Fibroblast of skin of right quadriceps (primary cell): Measurements from ENCODE around the gene ARL6IP1.
A peak's percentile ranks its signal among the peaks of the same experiment; 100 is the strongest.
"Not testable (repeated sequence)": the region's sequence is repeated elsewhere in the genome, so short reads cannot be mapped to it uniquely, and the experiment has no call there.

Source experiments
- DNase-seq: peaks from one replicate; pipeline ENCODE4 v3.0.0-alpha.2; 2013

ARL6IP1 gene

DNA sequence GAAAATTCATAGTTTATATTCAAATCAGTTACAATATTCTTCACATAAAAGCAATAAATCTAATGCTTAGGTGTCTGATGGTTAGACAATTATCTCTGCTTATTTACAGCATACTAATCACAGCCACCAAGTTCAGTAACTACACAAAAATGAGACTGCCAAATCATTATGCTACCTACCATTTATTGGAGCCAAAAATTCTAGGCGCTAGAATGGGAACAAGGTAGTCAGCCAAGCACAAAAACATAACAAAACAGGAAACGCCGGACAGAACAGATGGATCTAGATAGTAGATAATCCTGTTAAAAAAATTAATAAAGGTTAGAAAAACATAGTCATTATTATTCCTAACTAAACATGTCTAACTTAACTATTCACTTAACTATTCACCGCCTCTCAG, 3.6 kb downstream of the ARL6IP1 start:
- no peak for DNase-seq

DNA sequence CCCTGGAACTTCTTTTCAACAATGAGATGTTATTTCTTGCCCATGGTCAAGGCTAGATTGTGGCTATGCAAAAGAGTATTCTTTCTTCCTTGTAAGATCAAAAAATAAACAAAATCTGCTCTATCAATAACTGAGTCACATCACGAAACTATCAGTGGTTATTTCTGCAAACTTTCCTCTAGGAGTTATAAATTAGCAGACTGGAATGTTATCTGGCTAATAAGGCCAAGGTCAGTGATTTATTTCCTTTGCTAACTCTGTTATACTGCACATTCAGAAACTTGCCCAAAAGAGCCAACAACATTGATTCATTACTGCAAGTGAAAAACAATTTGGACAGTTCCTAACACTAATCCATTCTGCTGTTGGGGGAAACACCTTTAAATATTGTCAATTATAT, 5.0 kb downstream of the ARL6IP1 start:
- no peak for DNase-seq

DNA sequence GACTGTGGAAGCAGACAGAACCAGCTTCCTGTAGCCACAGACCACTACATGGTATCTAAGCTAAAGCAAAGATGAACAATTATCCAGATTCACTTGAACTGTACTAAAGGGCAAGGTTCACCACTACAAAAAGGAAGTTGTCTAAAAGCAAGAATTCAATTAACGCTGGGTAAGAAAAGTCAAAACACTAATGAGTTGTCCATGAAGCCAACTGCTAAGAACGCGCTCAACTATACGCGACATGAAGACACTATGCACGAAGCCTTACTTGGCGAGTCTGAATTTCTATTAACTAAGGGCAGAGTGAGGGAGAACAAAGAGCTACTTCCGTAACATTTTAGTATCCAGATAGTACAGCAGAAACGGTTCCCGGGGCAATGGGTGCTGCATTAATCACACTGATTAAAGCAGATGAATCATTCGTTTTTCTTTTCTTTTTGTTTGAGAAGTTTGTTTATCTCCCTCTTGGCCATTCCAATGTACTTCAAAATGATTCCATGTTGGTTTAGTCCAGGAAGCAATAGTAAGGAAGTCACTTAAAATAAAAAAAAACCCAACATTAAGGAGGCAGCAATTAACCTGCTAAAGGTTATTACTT, 8.4 kb downstream of the ARL6IP1 start:
- DNase-seq = no peak

DNA sequence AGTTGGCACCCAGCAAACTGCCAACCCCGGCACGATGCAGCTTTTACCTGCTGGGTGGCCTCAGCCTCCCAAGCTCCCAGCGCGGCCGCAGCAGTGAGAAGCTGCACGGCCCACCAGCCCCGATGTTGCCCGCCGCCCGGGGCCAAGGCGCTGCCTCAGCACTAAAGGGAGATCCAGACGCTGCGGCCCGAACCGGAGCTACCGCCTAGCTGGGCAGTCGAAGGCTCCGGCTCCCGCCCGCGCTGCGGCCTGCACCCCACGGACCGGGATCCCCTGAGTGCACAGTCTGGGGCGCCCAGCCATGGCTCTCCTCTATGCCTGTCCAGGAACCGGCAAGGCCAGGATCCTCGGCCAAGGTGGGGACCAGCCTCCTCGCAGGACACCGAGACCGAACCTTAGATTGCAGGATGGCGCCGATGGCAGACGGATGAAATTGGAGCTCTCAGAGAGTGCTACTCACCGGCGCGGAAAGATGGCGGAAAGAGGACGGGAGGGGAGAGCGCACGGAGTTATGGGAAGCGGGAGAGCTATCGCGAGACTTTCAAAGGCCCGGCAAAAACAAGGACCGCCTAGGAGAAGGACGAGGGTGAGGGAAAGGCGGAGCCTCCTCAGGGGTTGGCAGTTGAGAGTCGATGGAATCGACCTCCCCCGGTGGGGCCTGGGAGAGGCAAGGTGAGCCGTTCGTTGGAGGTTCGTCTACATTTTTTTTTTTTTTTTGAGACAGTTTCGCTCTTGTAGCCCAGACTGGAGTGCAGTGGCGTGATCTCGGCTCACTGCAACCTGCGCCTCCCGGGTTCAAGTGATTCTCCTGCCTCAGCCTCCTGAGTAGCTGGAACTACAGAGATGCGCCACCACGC, 11.3 kb downstream of the ARL6IP1 start, which contains the start of gene RPS15A:
Gene RPS15A, minus strand, starts transcription at position 485 of the 857 bp plus-strand sequence. CDS start 1,221 bp downstream, outside the sequence.
- peak; percentile 98 for DNase-seq

DNA sequence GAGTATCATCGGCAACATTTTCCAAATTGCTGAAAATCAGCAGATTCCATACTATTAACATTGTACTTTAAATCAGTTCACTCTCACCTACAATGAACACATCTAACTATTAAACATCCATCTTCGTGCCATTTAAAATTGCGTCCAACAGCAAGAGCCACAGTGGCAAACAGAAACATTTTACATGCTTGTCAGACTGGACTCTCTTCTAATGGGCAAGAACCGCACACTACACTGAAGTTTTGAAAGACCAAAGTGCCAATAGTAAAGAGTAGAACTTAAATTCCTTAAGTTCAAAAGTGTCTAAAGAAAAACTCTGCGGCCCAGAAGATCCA, 11.9 kb downstream of the ARL6IP1 start:
- no peak for DNase-seq

DNA sequence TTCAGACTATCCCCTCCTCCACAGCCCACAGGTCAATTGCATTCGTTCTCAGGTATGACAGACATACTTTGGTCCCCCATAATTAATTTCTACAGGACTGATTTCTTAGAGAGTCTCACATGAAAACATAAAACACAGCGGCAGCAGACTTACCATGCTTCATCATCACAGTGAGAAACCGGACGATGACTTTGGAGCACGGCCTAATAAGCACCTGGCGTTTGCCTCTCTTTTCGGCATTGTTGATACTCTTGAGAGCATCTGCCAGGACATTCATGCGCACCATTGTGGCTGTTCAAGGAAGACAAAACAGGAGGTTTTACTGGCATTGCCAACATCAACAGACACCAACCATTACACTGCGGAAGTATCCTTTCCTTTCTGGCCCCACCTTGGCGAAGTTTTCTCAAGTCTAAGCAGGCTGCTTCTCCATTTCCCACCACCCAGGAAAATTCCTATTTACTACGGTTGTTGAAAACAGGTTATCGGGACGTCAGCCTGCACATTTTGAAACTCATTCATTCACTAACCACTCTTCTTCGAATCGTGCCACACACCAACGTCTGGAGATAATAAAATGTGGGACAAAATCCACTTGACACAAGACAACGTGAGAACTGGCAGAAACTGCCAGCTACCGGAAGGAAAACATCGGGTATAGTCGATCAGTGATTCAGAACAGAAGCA, 12.4 kb downstream of the ARL6IP1 start:
- DNase-seq = no peak

DNA sequence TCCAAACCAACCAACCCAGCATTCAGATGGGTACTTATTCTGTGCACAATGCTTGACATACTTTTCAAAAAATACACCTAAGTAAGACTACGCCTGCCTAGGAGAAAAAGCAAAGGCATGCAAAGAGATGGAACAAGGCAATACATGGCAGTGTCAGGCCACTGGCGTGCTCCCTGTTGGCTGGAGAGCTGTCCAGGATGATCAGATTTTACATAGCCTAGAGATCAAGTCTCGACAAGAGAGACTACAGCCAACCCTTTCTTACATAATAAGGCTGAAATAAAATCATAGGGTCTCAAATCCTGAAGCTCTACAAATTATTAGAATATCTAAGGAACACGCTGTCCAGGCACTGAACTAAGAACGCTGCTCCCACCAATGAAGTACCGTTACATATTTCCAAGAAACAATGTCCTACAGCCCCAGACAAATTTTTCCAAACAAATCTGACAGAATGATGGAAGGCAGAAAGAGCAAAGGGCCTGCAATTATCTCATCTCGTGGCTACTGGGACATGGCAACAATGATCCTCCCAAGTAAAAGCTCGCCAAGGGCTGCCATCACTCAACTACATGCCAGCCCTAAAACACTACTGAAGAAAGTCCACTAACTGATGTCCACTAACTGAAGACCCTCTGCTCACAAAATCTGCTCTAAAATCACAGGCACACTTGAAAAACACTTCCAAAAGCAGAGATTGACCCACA, 16.3 kb downstream of the ARL6IP1 start:
- DNase-seq = no peak

DNA sequence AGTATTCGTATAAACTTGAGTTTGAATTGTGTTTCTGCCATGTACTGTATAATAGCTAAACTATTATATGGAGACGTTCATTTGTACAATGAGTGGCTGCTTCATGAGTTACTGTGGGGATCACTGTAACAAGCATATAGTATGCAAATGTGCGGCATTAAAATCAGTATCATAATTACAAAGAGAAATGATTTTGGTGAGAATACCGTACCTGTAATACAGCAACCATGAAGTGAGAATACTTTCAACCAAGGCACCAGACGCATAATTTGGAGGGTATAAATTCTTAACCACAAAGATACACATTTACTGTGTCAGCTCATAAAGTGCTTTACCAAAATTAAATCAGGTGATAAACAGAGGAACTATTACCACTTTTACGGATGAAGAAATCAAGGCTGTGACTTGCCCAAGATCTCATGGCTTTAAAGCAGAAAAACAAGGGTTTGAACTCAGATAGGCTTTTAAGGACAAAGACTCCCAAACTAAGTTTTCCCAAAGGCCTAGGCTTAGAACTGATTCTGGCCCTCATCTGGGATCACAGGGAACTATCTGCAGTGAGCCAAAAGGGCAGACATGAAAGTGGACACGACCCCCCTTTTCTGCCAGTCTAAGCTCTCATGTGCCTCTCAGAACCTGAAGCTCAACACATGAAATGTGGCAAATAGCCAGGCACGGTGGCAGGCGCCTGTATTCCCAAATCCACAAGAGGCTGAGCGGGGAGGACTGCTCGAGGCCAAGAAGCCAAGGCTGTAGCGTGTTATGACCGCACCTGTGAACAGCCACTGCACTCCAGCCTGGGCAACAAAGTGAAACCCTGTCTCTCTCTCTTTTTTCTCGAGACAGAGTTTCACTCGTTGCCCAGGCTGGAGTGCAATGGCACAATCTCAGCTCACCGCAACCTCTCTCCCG, 17.7 kb downstream of the ARL6IP1 start:
- no peak for DNase-seq

DNA sequence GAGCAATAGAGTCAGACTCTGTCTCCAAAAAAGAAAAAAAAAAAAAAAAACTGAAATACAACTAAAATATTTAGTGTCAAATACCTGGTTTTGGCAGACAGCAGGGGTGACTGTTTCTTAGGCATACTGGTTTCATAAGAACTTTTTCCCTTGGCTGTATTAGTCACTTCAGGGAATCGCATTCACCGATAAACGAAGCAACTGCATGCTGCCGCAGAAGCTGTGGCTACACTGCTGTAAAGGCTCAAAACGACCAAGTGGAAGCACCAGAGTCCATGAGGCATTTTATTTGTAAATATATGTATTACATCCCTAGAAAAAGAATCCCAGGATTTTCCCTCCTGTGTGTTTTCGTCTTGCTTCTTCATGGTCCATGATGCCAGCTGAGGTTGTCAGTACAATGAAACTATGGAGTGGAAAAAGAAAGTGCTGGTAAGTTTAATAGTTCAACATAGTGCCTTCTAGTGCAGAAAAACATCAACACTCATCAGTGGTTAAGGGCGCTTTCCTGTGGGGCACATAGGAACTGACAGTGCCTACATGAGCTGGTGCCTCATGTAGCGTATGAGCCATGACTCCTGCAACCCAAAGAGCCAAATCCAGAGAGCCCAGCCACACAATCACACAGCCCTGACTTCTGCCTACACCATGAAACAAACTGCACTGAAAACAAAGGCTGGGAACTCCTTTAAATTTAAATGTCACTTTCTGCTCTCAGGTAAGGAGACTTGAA, 18.5 kb downstream of the ARL6IP1 start:
- DNase-seq = no peak

DNA sequence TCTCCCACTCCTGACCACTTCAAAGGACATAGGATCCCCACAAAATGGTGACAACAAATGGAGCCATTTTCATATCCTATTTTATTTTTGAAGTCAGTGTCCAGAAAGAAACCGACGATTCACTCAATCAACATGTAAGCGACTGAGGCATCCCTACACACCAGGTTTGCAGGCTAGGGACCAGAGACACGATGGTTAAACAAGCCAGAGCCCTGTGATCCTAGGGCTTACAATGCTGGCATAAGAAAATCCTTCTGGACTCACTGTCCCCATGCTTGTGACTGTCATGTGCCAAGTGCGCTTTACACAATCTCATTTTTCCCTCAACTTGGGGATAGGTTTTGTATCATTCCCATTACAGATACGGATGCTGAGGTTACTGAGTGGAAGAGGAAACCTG, 20.1 kb downstream of the ARL6IP1 start:
- not testable (repeated sequence) for DNase-seq

DNA sequence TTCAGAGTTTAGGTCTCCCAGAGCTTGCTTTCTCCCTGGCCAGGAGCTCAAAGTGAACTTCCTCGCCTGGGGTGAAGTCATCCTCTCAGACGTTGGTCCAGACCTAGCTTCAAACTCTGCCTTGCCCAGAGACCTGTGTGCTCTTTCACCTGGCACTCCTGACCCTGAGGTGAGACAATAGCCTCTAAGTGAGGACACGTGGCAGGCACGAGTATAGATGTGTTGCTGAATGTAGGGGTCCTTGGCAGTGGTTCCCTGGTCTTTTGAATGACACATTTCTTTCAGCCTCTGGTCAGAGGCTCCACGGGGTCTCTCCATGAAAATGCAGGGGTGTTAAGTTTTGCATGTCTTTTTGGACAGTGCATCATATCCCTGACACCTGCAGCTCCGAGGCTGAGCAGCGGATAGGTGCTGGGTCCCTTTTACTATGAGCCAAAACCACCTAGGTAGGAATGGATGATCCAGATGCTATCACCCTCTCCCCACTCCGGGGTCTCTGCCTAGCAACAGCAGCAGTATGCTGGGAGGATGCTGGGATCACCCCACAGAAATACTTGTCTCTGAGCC, 20.8 kb downstream of the ARL6IP1 start:
- not testable (repeated sequence) for DNase-seq

DNA sequence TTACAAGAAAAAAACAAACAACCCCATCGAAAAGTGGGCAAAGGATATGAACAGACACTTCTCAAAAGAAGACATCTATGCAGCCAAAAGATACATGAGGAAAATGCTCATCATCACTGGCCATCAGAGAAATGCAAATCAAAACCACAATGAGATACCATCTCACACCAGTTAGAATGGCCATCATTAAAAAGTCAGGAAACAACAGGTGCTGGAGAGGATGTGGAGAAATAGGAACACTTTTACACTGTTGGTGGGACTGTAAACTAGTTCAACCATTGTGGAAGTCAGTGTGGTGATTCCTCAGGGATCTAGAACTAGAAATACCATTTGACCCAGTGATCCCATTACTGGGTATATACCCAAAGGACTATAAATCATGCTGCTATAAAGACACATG, 23.7 kb downstream of the ARL6IP1 start:
- DNase-seq = not testable (repeated sequence)

DNA sequence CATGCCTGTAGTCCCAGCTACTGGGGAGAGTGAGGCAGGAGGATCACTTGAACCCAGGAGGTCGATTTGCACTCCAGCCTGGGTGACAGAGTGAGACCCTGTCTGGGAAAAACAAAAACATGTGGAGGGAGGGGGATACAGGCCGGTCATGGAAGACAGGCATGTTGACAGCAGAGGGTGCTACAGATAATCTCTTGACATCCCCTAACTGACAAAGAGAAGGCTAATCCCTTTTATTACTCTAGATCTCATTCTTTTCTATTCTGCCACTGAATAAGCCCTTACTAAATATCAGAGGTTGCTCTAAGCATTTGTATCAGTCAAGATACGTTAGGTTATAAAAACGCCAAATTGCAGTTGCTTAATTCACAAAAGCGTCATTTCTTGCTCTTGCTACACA, 25.0 kb downstream of the ARL6IP1 start:
- DNase-seq = not testable (repeated sequence)

DNA sequence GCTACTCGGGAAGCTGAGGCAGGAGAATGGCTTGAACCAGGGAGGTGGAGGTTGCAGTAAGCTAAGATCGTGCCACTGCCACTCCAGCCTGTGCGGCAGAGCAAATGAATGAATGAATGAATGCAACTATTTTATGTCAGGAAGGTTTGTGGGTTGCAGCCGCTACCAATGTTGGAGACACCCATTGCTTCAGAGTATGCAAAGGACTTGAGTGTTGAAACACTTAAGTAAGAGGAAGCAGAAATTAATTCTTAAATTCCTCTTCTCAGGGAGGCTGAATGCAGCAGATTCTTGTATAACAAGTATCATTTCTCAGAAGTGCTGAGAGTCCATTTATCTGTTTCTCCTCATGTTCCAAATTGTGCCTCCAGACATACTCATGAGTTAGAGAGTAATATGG, 26.7 kb downstream of the ARL6IP1 start:
- not testable (repeated sequence) for DNase-seq

DNA sequence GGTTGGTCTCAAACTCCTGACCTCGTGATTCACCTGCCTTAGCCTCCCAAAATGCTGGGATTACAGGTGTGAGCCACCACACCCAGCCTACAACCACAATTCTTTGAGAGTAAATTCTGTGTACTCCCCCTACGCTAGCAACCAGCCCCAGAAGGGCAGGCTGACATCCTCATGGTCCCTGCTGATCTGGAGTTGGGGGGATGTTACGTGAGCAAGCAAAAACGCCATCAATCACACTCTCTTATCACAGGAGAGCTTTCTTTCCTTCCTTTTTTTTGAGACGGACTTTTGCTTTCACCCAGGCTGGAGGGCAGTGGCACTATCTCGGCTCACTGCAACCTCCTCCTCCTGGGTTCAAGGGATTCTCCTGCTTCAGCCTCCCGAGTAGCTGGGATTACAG, 29.2 kb downstream of the ARL6IP1 start:
- DNase-seq = not testable (repeated sequence)

DNA sequence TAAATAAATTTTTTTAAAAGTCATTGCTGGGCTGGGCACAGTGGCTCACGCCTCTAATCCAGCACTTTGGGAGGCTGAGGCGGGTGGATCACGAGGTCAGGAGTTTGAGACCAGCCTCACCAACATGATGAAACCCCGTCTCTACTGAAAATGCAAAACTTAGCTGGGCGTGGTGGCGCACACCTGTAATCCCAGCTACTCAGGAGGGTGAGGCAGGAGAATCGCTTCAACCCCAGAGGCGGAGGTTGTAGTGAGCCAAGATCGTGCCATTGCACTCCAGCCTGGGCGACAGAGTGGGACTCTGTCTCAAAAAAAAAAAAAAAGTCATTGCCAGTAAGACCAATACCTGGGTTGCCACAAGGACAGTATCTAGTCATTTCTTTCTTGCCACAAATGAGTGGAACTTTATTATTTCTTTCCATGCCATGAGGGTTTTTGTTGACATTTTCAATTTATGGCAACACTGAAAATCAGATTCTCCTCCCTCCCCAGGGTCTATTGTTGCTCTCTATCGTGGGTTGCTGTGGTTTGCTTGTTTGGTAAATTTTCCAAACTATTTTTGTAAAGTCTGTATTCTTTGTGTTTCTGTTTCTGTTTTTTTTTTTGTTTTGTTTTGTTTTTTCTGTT, 30.9 kb downstream of the ARL6IP1 start:
- DNase-seq = not testable (repeated sequence)

DNA sequence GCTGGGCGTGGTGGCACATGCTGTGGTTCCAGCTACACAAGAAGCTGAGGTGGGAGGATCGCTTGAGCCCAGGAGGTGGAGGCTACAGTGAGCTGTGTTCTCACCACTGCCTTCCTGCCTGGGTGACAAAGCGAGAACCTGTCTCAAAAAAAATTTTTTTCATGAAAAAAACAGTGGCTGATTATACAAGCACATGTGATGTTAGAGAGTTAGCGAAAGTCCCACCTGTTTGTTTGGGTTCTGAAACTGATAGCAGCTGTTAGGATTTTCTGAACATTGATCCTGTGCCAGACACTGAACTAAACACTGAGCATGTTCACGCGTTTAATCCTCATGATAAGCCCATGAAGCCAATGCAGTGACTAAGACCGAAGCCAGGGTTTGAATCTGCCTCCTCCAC, 34.1 kb downstream of the ARL6IP1 start:
- not testable (repeated sequence) for DNase-seq

DNA sequence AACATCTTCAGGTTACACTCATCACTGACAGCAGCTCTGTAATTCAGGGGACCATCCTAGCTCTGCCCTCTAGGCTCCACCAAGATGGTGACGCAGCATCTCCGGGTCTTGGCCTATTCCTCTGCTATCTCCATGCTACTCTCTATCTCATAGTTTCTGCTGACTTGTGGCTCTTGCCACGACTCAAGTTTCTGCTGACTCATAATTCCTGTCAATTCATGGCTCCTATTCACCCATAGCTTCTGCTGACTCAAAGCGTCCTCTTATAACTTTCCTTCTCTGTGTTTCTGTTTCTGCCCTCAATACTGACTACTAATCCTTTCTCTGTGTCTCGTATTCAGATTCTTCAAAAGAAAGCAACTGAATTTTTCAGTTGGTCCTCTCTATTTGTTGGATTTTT, 38.6 kb downstream of the ARL6IP1 start:
- DNase-seq = not testable (repeated sequence)

DNA sequence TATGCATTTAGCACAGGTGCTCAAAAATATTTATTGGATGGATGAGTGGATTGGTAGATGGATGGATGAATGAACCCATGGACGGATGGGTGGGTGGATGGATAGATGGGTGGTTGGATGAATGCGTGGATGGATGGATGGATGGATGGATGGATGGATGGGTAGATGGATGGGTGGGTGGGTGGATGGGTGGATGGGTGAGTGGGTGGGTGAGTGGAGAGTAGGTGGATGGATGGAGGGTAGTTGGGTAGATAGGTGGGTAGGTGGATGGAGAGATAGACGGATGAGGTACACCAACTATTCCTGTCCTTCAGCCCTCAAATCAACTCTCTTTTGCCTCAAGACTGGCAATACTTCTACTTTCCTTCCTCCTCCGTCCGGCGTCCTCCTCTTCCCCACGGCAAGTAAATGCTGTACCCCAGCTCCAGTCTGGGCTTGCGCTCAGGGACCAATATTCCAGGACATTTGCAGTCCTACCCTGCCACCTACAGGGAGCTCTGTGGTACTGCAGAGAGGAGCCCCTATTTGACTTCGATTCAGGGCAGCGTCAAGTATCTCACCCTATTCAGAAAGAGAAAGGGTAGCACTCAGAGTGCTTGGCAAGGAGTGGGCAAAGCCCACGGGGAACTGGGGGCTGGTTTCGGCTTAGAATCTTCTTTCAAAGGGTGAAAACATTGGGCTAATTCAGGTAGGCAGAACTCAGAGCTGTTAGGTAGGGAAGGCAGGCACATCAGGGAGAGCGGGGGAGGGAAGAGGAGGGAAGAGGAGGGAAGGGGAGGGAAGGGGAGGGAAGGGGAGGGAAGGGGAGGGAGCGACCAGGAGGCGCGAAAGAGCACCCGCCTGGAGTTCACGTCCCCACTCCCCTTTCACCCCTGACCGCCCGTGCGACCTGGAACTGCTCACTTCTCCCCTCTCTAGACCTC, 41.5 kb downstream of the ARL6IP1 start:
- peak; percentile 10 for DNase-seq
